DMS 273 treated with DMSO at 0.1 percent for 48 hours (cell line): ENCODE results near the gene HOXC10.

Experiments used
- DNase-seq: peaks from one replicate; lab custom pipeline; 2025; lab: John Stamatoyannopoulos, UW

The HOXC10 gene

GRCh38 chr12:53984901-53985691, at the start of gene HOXC10:
HOXC10 (plus strand) TSS chr12:53985146; CDS start chr12:53985260, 114 bp downstream.
- peak; percentile 10 for DNase-seq

GRCh38 chr12:53935383-53936341, 49.3 kb upstream of the HOXC10 start:
- no peak for DNase-seq

- DNase-seq, result no peak
These were observed 47.8 kb upstream of the HOXC10 start for GRCh38 chr12:53937099-53937498.

- no peak for DNase-seq
These were observed 47.2 kb upstream of the HOXC10 start for GRCh38 chr12:53937596-53938325.

GRCh38 chr12:53938326-53939140, 46.4 kb upstream of the HOXC10 start, which contains the start of gene HOXC13:
HOXC13 (plus strand) TSS chr12:53938831; CDS start chr12:53938907, 76 bp downstream.
- peak; percentile 91 for DNase-seq

GRCh38 chr12:53939141-53940108, 45.5 kb upstream of the HOXC10 start:
- no peak for DNase-seq

- DNase-seq, result no peak
These were observed 44.4 kb upstream of the HOXC10 start for GRCh38 chr12:53940443-53941014.

- no peak for DNase-seq
These were observed 43.8 kb upstream of the HOXC10 start for GRCh38 chr12:53941187-53941586.

- DNase-seq, result no peak
These were observed 43.2 kb upstream of the HOXC10 start for GRCh38 chr12:53941750-53942149.

GRCh38 chr12:53942467-53942997, 42.4 kb upstream of the HOXC10 start:
- no peak for DNase-seq

- DNase-seq, result no peak
These were observed 40.7 kb upstream of the HOXC10 start for GRCh38 chr12:53944209-53944608.

GRCh38 chr12:53944907-53945847, 39.8 kb upstream of the HOXC10 start:
- DNase-seq, result no peak

GRCh38 chr12:53947743-53948142, 37.2 kb upstream of the HOXC10 start:
- no peak for DNase-seq

- DNase-seq, result no peak
These were observed 36.0 kb upstream of the HOXC10 start for GRCh38 chr12:53948650-53949593.

- DNase-seq, result no peak
These were observed 35.1 kb upstream of the HOXC10 start for GRCh38 chr12:53949631-53950436.

- DNase-seq, result no peak
These were observed 34.5 kb upstream of the HOXC10 start for GRCh38 chr12:53950437-53950773.
